Transverse colon (tissue), 4 donors: Measurements from ENCODE around the gene CCN6. TPM values are rescaled to one million over a fixed set of nuclear protein-coding genes. Genes with fewer than 3 reads are reported as not detected.
A peak's percentile ranks its signal among the peaks of the same experiment; 100 is the strongest.

Experiments used
- DNase-seq: peaks from one replicate; pipeline ENCODE4 v3.0.0-alpha.2; 2019
- H3K27ac ChIP-seq, 4 donors: fragments of 200-600 bp; sonication (generic); 2 replicates each; pipeline ENCODE4 v1.5.1; 2016 to 2018; ENCODE audit warnings: inconsistent platforms in 4 of 4
- H3K27me3 ChIP-seq: fragments of 200-600 bp; sonication (generic); 2 replicates; pipeline ENCODE4 v1.5.1; 2017; ENCODE audit warnings: inconsistent platforms
- H3K36me3 ChIP-seq, 4 donors: fragments of 200-600 bp; sonication (generic); 2 replicates each; pipeline ENCODE4 v1.5.1; 2017 to 2019; ENCODE audit warnings: inconsistent platforms in 4 of 4
- H3K4me1 ChIP-seq, 4 donors: fragments of 200-600 bp; sonication (generic); 2 replicates each; pipeline ENCODE4 v1.5.1; 2017 to 2020; ENCODE audit warnings: inconsistent platforms in 4 of 4
- H3K4me3 ChIP-seq, 4 donors: fragments of 200-600 bp; sonication (generic); 1 replicate in 1 of 4; 2 replicates in 3 of 4; pipeline versions ENCODE4 v1.5.1 to v1.6.1; 2017 to 2019; ENCODE audit warnings: inconsistent platforms in 4 of 4
- H3K9me3 ChIP-seq, 2 donors: fragments of 200-600 bp; sonication (generic); 2 replicates each; pipeline ENCODE4 v1.5.1; 2017 to 2019; ENCODE audit warnings: inconsistent platforms in 2 of 2
- CTCF ChIP-seq, 5 experiments: fragments of 200-600 bp in 3 of 5; fragments of 450-650 bp in 2 of 5; sonication (generic) in 3 of 5; IDR thresholded peaks; 1 replicate in 2 of 5; 2 replicates in 3 of 5; pipeline ENCODE4 v1.5.1; 2016 to 2017; ENCODE audit warnings: antibody characterized with exemption in 5 of 5, inconsistent platforms in 3 of 5, mild to moderate bottlenecking in 2 of 5, moderate library complexity in 1 of 5
- EP300 ChIP-seq: sonication (generic); formaldehyde crosslinking; IDR thresholded peaks from one replicate; pipeline ENCODE4 v1.6.1; 2017; ENCODE audit warnings: antibody characterized with exemption, low read depth
- POLR2A ChIP-seq: fragments of 450-650 bp; IDR thresholded peaks from one replicate; pipeline ENCODE4 v1.6.1; 2016; ENCODE audit warnings: antibody characterized with exemption, mild to moderate bottlenecking, moderate library complexity
- POLR2AphosphoS5 ChIP-seq, 3 donors: sonication (generic); formaldehyde crosslinking; IDR thresholded peaks; one replicate each; pipeline ENCODE4 v1.6.1; 2016; ENCODE audit warnings: antibody characterized with exemption in 3 of 3
- WGBS, 2 donors: methylation state at CpG; one replicate each; pipeline ENCODE4 v1.1.5; 2018; ENCODE audit warnings: low coverage in 1 of 2; 5-methylcytosine and 5-hydroxymethylcytosine counted together
- in situ Hi-C, 4 donors: fragments of 200-750 bp; cut with MboI; loops; one replicate each; pipeline versions ENCODE4 v1.15.0 to v1.15.1; 2017; ENCODE audit warnings: low sequenced_read_pairs in 3 of 4, low pct_ligation_motif_present in 1 of 4, low pct_unique_long_range_greater_than_20kb in 1 of 4
- intact Hi-C: fragments of 100-400 bp; cut with DNase I; formaldehyde crosslinking; loops from one replicate; pipeline ENCODE4 v1.15.1; 2023; ENCODE audit warnings: low total_unique reads
- total RNA-seq, 4 donors: library from RNA; depleted of rRNA; stranded (reverse); fragments of >200 nt; gene quantifications; one replicate each; pipeline ENCODE4 v1.1.0, GENCODE V29; 2016

Gene CCN6
- total RNA-seq, 4 donors from 2014 or later = not detected

GRCh38 chr6:112022749-112023148, 31.2 kb upstream of the CCN6 start:
- no peak for DNase-seq
- intact Hi-C loops = no loop called here
- H3K9me3 ChIP-seq = no peaks in the 10 kb centered on the region
- H3K36me3 ChIP-seq = no peaks in the 10 kb centered on the region
- H3K4me1 ChIP-seq = peaks cover 0 to 4% (median 0%) of the 10 kb centered on the region in 4 donors
- no peak overlapping the region for H3K27ac ChIP-seq
- no peaks in the 10 kb centered on the region for H3K27me3 ChIP-seq
- in situ Hi-C loops = no loop called here
- H3K4me3 ChIP-seq = no peak overlapping the region
- TF ChIP-seq POLR2A = no peak
- no peak for TF ChIP-seq EP300
- no peak for TF ChIP-seq POLR2AphosphoS5 (IDR thresholded peaks at IDR 0.05)
- TF ChIP-seq CTCF (IDR thresholded peaks at IDR 0.05) = no peak

GRCh38 chr6:112024464-112024863, 29.4 kb upstream of the CCN6 start:
- in situ Hi-C loops (no loop called here), intact Hi-C loops (no loop called here)
- Histone ChIP-seq H3K27me3 (no peaks in the 10 kb centered on the region), H3K27ac (no peak overlapping the region), H3K36me3 (no peaks in the 10 kb centered on the region), H3K4me3 (no peak overlapping the region), H3K9me3 (no peaks in the 10 kb centered on the region), H3K4me1 (no peaks in the 10 kb centered on the region)
- TF ChIP-seq EP300 = no peak
- no peak for TF ChIP-seq POLR2AphosphoS5 (IDR thresholded peaks at IDR 0.05)
- TF ChIP-seq POLR2A = no peak
- no peak for TF ChIP-seq CTCF (IDR thresholded peaks at IDR 0.05)
- WGBS, 2 donors = 92 to 96% methylated on average over 4 of the region's 4 CpGs
- no peak for DNase-seq

- no peak overlapping the region for H3K4me3 ChIP-seq
- H3K4me1 ChIP-seq = peaks cover 0 to 20% (median 15%) of the 10 kb centered on the region in 4 donors
- in situ Hi-C loops (loop anchor here in 1 of 4 donors (25.0 kb wide), 1 partner anchor 765 kb away; a partner anchor contains a TSS), intact Hi-C loops (no loop called here)
- no peaks in the 10 kb centered on the region for H3K9me3 ChIP-seq
- no peaks in the 10 kb centered on the region for H3K36me3 ChIP-seq
- DNase-seq = no peak
- H3K27me3 ChIP-seq = no peaks in the 10 kb centered on the region
- 88% methylated on average over 4 of the region's 4 CpGs; no CpG with 5 or more reads in 1 of the 2 donors for WGBS, 2 donors
- TF ChIP-seq CTCF (IDR thresholded peaks at IDR 0.05) (no peak), POLR2AphosphoS5 (IDR thresholded peaks at IDR 0.05) (no peak), POLR2A (no peak), EP300 (no peak)
- no peak overlapping the region for H3K27ac ChIP-seq
Observed at GRCh38 chr6:112026933-112027332, 27.0 kb upstream of the CCN6 start.

GRCh38 chr6:112027942-112028674, 25.8 kb upstream of the CCN6 start:
- TF ChIP-seq CTCF (IDR thresholded peaks at IDR 0.05) = peak in 1 of 5 experiments; percentile 3
- no peak for TF ChIP-seq EP300
- Histone ChIP-seq H3K27me3 (no peaks in the 10 kb centered on the region), H3K4me1 (peaks cover 0 to 20% (median 15%) of the 10 kb centered on the region in 4 donors), H3K4me3 (no peak overlapping the region), H3K27ac (peak overlapping the region in 1 of 4 donors; percentile 30), H3K9me3 (no peaks in the 10 kb centered on the region), H3K36me3 (no peaks in the 10 kb centered on the region)
- in situ Hi-C loops (loop anchor here in 1 of 4 donors (25.0 kb wide), 1 partner anchor 766 kb away; a partner anchor contains a TSS), intact Hi-C loops (no loop called here)
- DNase-seq = no peak
- WGBS, 2 donors = 71 to 78% methylated on average over 2 to 3 of the region's 3 CpGs
